ENCODE results near the gene TMEM258.

Gene TMEM258

DNA sequence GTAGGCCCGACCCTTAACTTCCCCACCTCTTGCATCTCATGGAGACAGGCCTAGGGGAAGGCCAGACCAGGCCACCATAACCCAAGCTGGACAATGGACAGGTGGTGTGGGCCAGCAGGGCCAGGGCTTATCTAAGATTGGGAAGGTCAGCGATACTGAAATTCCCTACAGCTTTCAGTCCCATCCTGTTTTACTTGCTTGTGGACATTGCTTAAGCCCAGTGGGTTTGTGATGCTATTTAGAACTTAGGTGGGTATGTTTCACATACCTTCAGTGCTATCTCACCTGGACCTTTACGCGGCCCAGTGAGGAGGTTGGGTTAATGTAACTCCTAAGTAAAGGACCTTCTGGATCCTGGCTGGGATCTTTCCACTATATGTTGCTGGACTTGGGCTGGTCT, 37.4 kb upstream of the TMEM258 start:
- TF ChIP-seq, protein P1, sequence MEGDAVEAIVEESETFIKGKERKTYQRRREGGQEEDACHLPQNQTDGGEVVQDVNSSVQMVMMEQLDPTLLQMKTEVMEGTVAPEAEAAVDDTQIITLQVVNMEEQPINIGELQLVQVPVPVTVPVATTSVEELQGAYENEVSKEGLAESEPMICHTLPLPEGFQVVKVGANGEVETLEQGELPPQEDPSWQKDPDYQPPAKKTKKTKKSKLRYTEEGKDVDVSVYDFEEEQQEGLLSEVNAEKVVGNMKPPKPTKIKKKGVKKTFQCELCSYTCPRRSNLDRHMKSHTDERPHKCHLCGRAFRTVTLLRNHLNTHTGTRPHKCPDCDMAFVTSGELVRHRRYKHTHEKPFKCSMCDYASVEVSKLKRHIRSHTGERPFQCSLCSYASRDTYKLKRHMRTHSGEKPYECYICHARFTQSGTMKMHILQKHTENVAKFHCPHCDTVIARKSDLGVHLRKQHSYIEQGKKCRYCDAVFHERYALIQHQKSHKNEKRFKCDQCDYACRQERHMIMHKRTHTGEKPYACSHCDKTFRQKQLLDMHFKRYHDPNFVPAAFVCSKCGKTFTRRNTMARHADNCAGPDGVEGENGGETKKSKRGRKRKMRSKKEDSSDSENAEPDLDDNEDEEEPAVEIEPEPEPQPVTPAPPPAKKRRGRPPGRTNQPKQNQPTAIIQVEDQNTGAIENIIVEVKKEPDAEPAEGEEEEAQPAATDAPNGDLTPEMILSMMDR (conservative IDR thresholded peaks at IDR 0.05) = no peak
- H3K27ac ChIP-seq = peak overlapping the region; percentile 69

DNA sequence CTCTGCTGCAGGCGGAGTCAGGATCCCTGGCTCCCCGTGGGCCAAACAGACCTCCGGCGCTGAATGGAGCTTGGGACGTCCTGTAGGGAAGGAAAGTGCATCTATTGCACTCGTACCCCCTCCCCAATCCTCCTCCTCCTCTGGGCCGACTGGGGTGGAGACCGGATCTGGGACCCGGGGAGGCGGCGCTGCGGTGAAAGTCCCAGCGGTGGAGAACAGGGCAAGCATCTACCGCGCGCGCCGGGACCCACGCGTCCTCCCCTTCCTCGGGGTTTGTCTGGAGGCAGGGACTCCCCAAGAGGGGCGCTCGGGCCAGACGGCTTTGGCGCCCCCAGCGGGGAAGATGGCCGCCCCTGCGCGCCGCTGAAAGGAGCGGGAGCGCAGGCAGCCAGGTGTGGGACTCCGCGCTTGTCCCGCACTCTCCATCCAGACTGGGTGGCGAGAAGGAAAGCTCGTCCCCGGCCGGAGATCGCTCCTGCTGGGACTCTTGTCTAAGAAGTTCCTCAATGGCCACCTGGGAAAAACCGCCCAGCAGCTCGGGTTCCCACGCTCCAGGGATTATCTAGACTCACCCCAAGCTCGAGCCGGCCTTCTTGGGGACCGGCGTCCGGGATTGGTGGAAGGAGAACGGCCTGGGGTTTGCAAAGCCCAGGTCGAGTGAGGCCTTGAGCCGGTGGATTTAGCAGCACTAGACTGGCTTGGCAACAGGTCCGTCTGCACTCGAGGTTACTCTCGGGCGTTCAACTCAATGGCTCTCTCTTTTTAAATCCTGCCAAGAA, 36.4 kb upstream of the TMEM258 start:
- H3K27ac ChIP-seq = peak overlapping the region; percentile 69

DNA sequence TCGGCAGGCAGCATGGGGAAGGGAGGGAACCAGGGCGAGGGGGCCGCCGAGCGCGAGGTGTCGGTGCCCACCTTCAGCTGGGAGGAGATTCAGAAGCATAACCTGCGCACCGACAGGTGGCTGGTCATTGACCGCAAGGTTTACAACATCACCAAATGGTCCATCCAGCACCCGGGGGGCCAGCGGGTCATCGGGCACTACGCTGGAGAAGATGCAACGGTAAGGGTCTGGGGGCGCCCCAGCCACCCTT, 35.9 kb upstream of the TMEM258 start:
- H3K27ac ChIP-seq = peak overlapping the region; percentile 69; the same call in 1 of the 2 replicates
- TF ChIP-seq, protein P1 (conservative IDR thresholded peaks at IDR 0.05) = no peak

More for the DNA sequence above, 36.4 kb upstream of the TMEM258 start:
- TF ChIP-seq, protein P1 (conservative IDR thresholded peaks at IDR 0.05) = no peak

DNA sequence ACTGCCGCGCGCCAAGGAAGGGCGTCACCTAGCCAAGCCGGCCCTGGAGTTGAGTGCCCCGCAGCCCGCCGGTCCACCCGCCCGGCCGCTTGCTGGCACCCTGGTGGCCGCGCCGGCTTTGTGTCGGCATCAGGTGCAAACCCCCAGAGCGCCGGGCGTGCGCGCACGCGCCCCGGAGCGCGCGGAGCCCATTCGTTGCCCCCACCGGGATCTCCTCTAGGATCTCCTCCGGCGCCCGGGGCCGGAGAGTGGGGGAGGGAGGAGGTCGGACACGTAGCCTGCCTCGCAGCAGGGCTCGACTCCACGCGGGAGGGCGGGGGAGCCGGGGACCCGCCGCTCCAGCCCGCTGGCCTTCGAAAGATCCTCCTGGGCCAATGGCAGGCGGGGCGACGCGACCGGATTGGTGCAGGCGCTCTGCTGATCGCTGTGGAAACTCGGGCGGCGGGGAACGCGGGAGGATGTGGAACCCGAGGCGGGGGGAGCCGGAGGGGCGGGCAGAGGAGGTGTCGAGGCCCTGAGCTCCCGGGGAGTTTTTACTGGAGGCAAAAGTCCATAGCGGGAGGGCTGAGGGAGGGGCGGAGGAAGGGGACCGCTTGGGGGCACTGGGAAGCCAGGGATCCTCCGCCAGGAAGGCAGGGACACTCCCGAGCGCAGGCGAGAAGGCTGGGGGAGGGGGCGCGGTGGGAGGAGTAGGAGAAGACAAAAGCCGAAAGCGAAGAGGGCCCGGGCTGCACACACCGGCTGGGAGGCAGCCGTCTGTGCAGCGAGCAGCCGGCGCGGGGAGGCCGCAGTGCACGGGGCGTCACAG, 35.4 kb upstream of the TMEM258 start, which contains the start of gene FADS2:
Gene FADS2, plus strand, starts transcription at position 730 of the 808 bp plus-strand sequence. CDS start 91 bp downstream, outside the sequence.
- TF ChIP-seq, protein P1 (conservative IDR thresholded peaks at IDR 0.05) = no peak
- peak within 1 kb of the TSS; percentile 69 for H3K27ac ChIP-seq

DNA sequence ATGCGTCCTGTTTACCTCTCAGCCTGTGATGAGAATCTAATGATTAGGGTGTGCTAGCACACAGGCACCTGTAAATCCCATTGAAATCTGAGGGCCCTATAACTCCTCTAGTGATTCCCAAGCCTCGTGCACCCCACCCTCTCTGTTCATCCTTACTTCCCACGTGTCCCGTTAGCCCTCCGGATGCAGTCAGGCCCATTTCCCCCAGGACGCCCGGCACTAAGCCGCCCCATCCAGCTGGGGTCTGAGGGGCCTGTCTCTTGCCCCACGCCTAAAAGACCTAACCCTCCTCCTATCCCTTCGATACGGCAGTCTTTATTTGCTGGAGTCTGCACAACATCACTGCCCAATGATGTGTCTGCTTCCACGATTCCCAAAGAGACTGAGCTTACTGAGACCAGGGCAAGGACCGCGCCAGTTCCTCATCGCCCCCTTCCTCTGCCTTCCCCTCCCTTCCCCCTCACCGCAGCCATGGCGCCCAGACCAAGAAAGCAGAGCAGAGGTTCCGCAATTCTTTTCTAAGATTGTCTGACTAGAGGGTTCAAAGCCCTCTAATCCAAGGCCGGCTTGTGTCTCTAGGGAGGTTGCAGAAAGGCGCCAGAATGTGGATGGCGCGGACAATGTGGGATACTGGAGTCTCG, 34.7 kb upstream of the TMEM258 start:
- TF ChIP-seq, protein P1 (conservative IDR thresholded peaks at IDR 0.05) = no peak
- peak overlapping the region; percentile 69; the same call in 1 of the 2 replicates for H3K27ac ChIP-seq

DNA sequence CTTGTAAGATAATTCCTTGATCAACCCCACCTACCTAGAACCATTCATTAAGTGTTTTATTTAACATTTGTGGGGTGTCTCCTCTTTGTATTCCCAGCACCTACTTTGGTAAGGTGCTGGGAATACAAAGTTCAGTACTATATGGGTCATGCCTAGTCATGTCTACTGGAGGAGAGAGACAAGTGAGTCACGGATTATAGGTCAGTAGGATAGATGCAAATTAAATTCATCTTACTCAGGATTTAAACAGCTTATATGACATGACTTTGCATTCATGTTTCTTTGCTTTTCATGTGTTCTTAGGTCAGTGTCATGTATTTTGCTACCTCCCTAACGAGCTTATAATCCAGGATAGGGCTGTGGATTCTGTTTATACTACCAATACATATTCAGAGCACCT, 27.8 kb upstream of the TMEM258 start:
- TF ChIP-seq, protein P1 (conservative IDR thresholded peaks at IDR 0.05) = no peak
- H3K27ac ChIP-seq = no peak overlapping the region

Measured in VCaP (cell line).